Subcutaneous adipose tissue (tissue), 4 donors: Measurements from ENCODE around the gene CFAP99. TPM values are rescaled to one million over a fixed set of nuclear protein-coding genes. Genes with fewer than 3 reads are reported as not detected.

Experiments used
- CTCF ChIP-seq: fragments of 450-650 bp; IDR thresholded peaks from one replicate; pipeline ENCODE4 v1.5.1; 2016; ENCODE audit warnings: low read depth, mild to moderate bottlenecking, control low read depth, antibody characterized with exemption, moderate library complexity
- total RNA-seq, 4 donors: library from RNA; depleted of rRNA; stranded (reverse); fragments of >200 nt; gene quantifications; one replicate each; pipeline ENCODE4 v1.1.0, GENCODE V29; 2016

The CFAP99 gene
- total RNA-seq, 4 donors from 2014 or later = not detected

- no peak for TF ChIP-seq CTCF
Observed at GRCh38 chr4:2457481-2458295, 38.9 kb downstream of the CFAP99 start.

- TF ChIP-seq CTCF = no peak
Observed at GRCh38 chr4:2458546-2459491, 40.1 kb downstream of the CFAP99 start.

- TF ChIP-seq CTCF = no peak
Observed at GRCh38 chr4:2459589-2460349, 41.0 kb downstream of the CFAP99 start.

GRCh38 chr4:2461246-2461960 is 42.6 kb downstream of the CFAP99 start:
- TF ChIP-seq CTCF = no peak

- TF ChIP-seq CTCF = no peak
Observed at GRCh38 chr4:2462218-2462991, 43.6 kb downstream of the CFAP99 start.

GRCh38 chr4:2462992-2463762 is 44.4 kb downstream of the CFAP99 start:
- no peak for TF ChIP-seq CTCF
